HG03196 (cell line): Measurements from ENCODE around the gene IPCEF1.
"Not testable (repeated sequence)": the region's sequence is repeated elsewhere in the genome, so short reads cannot be mapped to it uniquely, and the experiment has no call there.

Experiments used
- ATAC-seq: cut with Tn5 transposase; IDR thresholded peaks from one replicate; pipeline ENCODE4 v1.9.1; 2021; ENCODE audit not compliant: unreplicated experiment

Gene IPCEF1

DNA sequence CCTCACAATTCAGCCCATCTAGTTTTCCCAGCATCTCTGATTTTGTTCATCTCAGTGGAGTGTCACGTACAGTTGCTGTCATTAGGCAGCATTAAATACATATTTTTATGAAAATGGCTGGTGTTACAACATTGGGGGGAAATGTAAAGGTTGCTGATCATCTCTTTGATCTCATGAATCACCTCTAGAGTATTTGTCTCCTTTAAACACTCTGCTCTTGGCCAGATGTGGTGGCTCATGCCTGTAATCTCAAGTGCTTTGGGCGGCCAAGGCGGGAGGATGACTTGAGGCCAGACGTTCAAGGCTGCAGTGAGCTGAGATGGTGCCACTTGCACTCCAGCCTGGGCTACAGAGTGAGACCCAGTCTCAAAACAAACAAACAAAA lies 128.1 kb downstream of the IPCEF1 start:
- no peak for ATAC-seq

- no peak for ATAC-seq
These were observed 128.6 kb downstream of the IPCEF1 start for GRCh38 chr6:154227862-154228520.

DNA sequence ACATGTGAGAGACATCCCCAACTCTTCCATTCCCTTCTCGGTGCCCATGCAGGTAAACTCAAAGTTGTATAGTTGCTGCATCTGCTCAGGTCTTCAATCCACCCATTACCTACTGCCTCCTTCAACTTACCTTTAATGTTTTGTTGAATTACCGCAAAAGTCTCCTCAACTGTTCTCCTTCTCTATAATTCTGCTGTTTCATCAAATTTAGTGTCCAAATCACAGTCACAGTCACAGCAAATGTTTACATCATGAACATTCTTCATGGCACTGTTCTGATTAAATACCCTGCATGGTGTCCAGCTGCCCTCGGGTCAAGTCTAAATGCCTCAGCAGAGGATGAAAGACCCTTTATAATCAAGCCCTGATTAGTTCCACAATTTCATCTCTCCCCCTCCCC lies 130.1 kb downstream of the IPCEF1 start:
- no peak for ATAC-seq

- ATAC-seq = no peak
These were observed 133.3 kb downstream of the IPCEF1 start for GRCh38 chr6:154223296-154223695.

DNA sequence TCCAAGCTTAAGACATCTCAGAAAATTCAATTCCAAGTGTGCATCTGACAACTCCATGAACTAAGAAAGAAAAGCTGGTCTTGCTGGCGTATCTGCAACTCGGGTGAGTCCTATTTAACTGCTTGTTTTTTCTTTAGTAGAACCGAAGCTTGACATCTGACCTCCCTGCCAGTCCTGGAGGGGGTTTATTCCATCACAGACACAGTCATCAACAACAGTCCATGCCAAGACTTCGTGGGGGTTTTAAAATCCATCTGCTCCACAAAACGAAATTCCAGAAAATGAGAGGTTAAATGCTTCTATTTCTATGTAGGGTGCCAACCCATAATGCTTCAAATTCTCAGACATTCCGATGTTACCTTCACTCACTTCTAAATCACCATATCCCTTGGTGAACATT lies 133.9 kb downstream of the IPCEF1 start:
- no peak for ATAC-seq

DNA sequence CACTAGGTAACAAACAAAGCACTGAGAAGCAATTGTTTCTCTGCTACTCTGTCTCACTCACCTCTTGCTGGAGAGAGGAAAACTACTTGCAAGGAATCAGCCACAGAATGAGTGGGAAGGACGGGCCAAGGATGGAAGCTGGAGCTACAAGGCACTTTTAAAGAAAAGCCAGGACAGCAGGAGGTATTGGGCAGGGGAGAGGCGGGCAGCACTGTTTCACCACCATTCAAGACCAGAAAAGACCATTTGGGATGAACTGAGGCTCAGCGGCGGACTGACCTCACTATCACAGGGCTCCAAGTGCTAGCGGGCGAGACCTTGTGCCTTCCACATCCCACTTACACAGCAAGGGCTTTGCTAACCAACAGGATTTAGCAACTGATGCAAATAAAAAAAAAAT lies 137.4 kb downstream of the IPCEF1 start:
- no peak for ATAC-seq

GRCh38 chr6:154218787-154219186 lies 137.8 kb downstream of the IPCEF1 start:
- no peak for ATAC-seq

GRCh38 chr6:154218301-154218700 lies 138.3 kb downstream of the IPCEF1 start:
- no peak for ATAC-seq

DNA sequence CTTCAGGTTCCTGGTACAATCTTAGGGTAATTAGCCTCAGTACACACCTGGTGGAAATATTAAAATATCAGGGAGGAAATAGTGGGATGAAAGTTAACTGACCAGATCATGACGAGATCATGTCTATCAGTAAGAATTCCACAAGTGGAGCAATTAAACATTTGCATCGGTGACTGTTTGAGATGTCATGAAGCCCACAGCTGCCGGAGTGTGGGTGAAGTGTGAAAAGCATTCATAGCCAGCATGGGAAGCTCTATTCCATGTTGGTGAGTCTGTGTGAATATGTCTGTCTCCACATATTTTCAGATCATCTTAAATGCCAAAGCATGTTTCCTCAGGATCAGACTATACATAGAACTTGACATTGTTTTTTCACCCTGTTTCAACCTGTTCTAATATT lies 142.8 kb downstream of the IPCEF1 start:
- ATAC-seq = no peak

DNA sequence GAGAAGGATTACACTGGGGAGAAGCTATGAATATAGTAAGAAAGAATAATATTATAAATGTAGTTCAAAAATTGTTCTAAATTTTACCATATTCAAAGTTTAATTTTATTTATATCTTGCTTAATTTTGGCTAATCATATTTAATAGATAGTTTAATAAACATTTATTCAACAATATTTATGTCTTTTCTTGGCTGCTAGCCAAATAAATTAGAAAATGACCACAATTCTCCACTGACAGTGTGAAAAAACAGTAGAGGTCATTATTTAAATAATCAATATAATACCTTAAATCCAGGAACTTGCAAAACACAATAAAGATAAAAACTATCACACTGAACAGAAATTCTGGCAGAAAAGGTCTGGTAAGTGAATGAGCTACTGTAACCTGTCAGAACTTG lies 145.9 kb downstream of the IPCEF1 start:
- no peak for ATAC-seq

GRCh38 chr6:154209555-154209954 lies 147.0 kb downstream of the IPCEF1 start:
- ATAC-seq = no peak

DNA sequence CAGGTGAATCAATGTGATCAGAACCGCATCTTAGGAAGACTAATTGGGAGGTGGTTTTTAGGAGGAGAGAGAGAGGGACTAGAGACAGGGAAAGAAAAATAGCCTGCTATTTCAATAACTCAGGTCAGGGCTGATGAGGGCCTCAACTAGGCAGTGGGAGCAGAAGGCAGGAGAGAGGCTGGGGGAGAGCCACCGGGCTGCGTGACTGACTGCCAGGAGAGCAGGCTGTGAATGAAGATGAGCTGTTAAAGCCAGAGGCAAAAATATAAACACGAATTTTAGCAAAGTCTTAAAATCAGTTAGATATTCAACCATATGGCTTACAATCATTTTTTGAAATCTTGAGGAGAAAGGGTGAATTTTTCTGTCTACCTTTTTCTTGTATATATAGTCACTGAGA lies 149.6 kb downstream of the IPCEF1 start:
- ATAC-seq = no peak

- no peak for ATAC-seq
These were observed 150.5 kb downstream of the IPCEF1 start for GRCh38 chr6:154206141-154206540.

DNA sequence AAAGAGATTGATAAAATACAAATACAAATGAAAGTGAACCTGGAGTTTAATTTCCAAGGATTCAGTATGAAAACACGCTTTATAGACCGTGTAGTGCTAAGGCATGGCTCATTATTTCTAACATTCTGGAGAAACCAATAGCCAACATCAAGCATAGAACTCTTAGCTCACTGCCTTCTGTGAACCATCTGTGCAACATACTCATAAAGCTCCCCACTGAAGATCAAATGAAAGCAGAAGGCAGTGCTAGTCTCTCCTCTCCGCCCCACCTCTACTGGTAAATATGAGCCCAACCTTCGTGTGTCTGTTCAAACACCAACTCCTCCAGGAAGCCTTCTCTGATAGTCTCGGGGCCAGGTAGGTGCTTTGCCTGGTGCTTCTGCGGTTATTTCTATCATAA lies 153.6 kb downstream of the IPCEF1 start:
- no peak for ATAC-seq

DNA sequence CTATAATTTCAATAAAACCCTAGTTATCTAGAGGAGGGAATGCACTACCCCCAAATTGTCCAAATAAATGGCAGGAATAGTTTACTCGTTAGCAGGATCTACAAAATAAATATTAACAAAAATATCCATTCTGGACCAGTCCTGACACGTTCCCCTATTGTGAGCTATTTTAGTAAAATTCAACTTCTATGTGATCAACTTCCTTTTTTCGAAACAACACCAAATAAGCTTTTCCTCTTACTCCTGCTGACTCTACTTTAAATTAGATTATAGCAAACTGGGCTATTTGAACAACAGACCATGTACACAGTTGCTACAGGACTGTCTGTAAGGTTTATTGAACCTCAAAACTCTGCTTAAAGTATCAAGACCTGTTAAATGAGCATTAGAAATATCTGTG lies 154.3 kb downstream of the IPCEF1 start:
- no peak for ATAC-seq

DNA sequence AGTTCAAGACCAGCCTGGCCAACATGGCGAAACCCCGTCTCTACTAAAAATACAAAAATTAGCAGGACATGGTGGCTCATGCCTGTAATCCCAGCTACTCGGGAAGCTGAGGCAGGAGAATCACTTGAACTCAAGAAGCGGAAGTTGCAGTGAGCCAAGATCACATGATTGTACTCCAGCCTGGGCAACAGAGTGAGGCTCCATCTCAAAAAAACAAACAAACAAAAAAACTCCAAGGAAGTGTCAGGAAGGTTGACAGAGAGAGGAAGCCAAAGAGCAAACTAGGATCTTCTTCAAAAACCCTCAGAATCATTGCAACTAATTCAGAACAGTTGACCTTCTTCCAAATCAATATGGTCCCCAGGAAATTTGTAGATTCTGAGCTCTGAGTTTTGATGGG lies 154.9 kb downstream of the IPCEF1 start:
- ATAC-seq = not testable (repeated sequence)

- no peak for ATAC-seq
These were observed 159.3 kb downstream of the IPCEF1 start for GRCh38 chr6:154197196-154197860.

- no peak for ATAC-seq
These were observed 160.2 kb downstream of the IPCEF1 start for GRCh38 chr6:154196333-154196885.

DNA sequence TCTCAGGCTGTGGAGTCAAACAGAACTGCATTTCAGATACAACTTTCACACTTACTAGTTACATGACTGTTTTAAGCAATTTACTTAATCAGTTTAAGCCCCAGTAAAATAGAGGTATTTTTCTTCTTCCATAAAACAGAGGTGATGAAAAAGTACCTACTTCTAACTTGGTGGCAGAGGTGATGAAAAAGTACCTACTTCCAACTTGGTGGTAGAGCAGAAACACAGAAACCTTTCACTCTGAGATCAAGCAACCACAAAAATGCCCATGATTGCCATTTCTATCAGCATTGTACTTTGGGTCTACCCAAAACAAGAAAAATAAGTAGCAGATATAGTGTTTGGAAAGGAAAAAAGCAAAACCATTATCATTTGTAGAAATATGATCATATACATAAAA lies 168.9 kb downstream of the IPCEF1 start:
- no peak for ATAC-seq

DNA sequence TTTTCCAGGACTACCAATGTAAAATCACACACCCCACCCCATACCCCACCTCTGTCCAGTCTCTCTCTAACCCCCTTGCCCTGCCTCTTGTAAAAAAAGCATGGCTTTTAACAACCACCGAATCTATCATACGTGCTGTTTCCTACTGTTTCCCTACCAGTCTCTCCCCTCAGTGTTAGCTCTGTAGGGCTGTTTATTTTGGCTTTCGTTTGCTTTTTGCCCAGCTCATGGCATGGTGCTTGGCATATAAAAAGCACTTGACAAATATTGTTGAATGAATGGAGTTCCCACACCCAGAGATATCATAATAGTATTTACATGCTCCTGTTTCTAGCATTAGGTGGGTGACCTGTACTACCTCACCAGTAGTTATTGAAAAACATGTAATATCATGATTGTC lies 169.4 kb downstream of the IPCEF1 start:
- ATAC-seq = no peak

- no peak for ATAC-seq
These were observed 177.2 kb downstream of the IPCEF1 start for GRCh38 chr6:154179434-154179833.

GRCh38 chr6:154172393-154172792 lies 184.2 kb downstream of the IPCEF1 start:
- not testable (repeated sequence) for ATAC-seq

- no peak for ATAC-seq
These were observed 186.5 kb downstream of the IPCEF1 start for GRCh38 chr6:154170106-154170505.
